HG03159 (cell line): Measurements from ENCODE around the gene CABP1.
A peak's percentile ranks its signal among the peaks of the same experiment; 100 is the strongest.
"Not testable (repeated sequence)": the region's sequence is repeated elsewhere in the genome, so short reads cannot be mapped to it uniquely, and the experiment has no call there.

Source experiments
- ATAC-seq: cut with Tn5 transposase; IDR thresholded peaks from one replicate; pipeline ENCODE4 v1.9.1; 2021; ENCODE audit warnings: mild to moderate bottlenecking, moderate library complexity; ENCODE audit not compliant: unreplicated experiment

The CABP1 gene

GRCh38 chr12:120663741-120664140, 23.3 kb downstream of the CABP1 start:
- no peak for ATAC-seq

GRCh38 chr12:120666571-120667390, 26.4 kb downstream of the CABP1 start:
- ATAC-seq = no peak

DNA sequence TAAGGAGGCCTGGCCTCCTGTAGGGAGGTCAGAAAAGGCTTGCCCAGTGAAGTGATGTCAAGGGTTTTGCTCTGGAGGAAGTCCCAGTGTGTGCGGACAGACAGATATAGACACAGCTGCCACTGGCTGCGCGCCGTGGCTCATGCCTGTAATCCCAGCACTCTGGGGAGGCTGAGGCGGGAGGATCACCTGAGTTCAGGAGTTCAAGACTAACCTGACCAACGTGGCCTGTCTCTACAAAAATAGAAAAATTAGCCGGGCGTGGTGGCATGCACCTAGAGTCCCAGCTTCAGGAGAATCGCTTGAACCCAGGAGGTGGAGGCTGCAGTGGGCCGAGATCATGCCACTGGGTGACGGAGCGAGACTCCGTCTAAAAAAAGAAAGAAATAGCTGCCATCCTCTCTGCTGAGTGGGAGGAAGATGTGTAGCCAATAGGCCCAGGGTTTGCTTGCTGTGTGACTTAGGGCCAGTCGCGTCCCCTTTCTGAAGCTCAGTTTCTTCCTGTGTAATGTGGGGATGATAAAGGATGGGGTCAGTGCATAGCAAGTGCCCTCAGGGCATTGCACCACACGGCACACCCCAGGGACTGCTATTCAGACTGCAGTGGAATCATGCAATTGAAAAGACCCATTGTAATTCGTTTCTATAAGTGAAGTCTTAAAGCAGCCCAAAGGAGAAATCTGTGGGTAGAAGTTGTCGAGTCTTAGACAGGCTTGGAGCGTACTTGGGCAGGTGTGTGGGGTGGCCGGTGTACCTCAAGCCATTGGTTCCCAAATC, 27.9 kb downstream of the CABP1 start:
- no peak for ATAC-seq

- ATAC-seq = peak; percentile 58
Observed at GRCh38 chr12:120668868-120669840, 28.7 kb downstream of the CABP1 start.

- ATAC-seq = not testable (repeated sequence)
Observed at GRCh38 chr12:120670237-120670636, 29.8 kb downstream of the CABP1 start.

DNA sequence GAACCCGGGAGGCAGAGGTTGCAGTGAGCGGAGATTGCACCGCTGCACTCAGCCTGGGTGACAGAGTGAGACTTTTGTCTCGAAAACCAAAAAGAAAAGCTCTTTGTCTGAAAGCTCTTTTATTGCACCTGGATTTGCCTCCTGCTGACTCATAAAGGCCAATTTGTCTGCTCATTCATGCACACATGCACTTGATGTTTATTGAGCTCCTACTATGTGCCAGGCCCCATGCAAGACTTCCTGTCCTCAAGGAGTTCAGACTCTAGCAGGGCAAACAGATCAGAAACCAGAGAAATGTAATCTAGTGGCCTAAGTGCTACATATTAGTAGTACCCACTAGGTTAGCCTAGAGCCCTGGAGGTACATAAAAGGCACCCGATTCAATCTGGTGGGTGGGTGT, 30.2 kb downstream of the CABP1 start:
- ATAC-seq = no peak

- ATAC-seq = no peak
Observed at GRCh38 chr12:120674097-120674636, 33.7 kb downstream of the CABP1 start.

- peak; percentile 66 for ATAC-seq
Observed at GRCh38 chr12:120677765-120678473, 37.5 kb downstream of the CABP1 start.

- ATAC-seq = no peak
Observed at GRCh38 chr12:120678572-120678971, 38.1 kb downstream of the CABP1 start.

- no peak for ATAC-seq
Observed at GRCh38 chr12:120680165-120680738, 39.8 kb downstream of the CABP1 start.

- ATAC-seq = peak; percentile 0
Observed at GRCh38 chr12:120684523-120684932, 44.1 kb downstream of the CABP1 start.

DNA sequence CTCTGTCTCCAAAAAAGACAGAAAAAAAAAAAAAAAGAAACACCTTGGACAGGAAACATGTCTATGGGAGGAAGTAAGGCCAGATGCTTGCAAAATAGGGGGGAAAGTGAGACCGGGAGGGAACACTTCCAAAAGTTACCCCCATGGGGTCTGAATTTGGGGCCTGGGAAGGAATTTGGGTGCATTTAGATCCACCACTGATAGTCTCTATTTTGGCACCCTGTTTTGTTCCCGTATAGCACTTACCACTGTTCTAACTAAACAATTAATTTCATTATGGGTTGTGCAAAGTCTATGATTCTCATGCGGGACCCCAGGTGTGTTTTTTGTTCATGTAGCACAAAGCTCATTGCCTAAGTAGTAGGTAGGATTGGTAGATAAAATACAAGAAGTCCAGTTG, 45.1 kb downstream of the CABP1 start:
- ATAC-seq = no peak

- peak; percentile 66 for ATAC-seq
Observed at GRCh38 chr12:120686151-120686689, 45.8 kb downstream of the CABP1 start.

DNA sequence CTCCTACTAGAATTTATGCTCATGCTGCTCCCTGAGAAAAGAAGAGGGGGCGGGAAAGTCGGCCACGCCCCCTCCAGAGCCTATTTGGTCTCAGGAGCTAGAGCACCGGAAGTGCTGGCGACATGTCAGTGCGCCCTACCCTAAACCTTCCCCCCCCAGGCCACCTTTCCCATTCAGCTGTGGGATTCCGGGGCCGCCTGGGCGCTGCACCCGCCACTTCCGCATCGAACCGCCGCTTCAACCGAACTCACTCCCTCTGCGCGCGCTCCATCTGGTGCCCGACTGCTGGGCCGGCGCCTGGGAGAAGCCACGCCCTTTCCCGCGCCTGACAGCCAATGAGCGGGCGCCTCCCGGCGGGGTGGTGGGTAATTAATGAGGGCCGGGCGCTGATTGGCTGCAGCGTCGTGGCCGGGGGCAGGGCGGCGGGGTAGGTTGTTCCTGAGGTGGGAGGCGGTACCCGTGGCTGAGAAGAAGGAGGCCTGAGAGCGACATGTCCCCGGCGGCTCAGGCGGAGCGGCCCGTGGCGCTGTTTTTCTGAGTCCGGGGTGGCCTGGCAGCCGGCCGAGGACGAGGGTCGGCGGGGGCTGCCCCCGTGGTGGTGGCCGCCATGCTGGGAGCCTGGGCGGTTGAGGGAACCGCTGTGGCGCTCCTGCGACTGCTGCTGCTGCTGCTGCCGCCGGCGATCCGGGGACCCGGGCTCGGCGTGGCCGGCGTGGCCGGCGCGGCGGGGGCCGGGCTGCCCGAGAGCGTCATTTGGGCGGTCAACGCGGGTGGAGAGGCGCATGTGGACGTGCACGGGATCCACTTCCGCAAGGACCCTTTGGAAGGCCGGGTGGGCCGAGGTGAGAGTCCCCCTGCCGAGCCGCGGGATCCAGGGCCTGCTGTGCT, 46.5 kb downstream of the CABP1 start, which contains the start of gene MLEC:
Gene MLEC, plus strand, starts transcription at position 460 of the 888 bp plus-strand sequence. Its CDS starts 148 bp downstream, at position 608.
- ATAC-seq = peak; percentile 60

GRCh38 chr12:120687578-120688289, 47.3 kb downstream of the CABP1 start:
- ATAC-seq = no peak

DNA sequence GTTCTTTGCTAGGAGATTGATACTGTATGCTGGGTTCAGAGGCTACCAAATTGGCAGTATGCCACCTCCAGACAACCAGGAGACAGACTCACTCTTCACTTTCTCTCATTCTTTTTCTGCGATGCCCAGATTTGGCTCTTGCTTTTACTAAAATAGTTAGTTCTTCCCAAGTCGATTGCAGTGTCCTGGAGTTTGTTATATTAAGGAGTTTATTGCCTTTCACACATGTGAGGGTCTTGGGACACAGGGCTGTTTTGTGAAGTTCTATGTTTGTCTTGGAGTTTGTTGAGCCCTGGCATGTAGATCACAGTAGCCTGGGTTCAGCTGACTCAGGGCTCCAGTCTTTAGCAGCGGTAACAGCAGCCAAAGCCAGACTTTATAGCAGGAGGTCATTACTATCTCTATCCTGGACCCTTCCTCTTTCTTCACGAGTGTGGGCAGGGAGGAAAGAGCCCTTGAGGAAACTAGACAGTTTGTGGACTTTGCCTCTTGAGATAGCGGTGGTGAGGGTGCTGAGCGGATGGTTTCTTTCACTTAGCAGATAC, 48.2 kb downstream of the CABP1 start:
- ATAC-seq = no peak

- no peak for ATAC-seq
Observed at GRCh38 chr12:120689397-120690082, 49.1 kb downstream of the CABP1 start.
